Vagina (tissue), 2 donors: Measurements from ENCODE around the gene DLX1.

Experiments
- CTCF ChIP-seq, 3 experiments: fragments of 450-650 bp in 2 of 3; fragments of 200-600 bp in 1 of 3; sonication (generic) in 1 of 3; IDR thresholded peaks; one replicate each; pipeline ENCODE4 v1.5.1; 2017 to 2019; ENCODE audit warnings: antibody characterized with exemption in 3 of 3, mild to moderate bottlenecking in 2 of 3, moderate library complexity in 2 of 3
- POLR2A ChIP-seq, 2 donors: fragments of 450-650 bp; IDR thresholded peaks; one replicate each; pipeline ENCODE4 v1.6.1; 2017; ENCODE audit warnings: antibody characterized with exemption in 2 of 2, mild to moderate bottlenecking in 2 of 2, moderate library complexity in 2 of 2

DNA sequence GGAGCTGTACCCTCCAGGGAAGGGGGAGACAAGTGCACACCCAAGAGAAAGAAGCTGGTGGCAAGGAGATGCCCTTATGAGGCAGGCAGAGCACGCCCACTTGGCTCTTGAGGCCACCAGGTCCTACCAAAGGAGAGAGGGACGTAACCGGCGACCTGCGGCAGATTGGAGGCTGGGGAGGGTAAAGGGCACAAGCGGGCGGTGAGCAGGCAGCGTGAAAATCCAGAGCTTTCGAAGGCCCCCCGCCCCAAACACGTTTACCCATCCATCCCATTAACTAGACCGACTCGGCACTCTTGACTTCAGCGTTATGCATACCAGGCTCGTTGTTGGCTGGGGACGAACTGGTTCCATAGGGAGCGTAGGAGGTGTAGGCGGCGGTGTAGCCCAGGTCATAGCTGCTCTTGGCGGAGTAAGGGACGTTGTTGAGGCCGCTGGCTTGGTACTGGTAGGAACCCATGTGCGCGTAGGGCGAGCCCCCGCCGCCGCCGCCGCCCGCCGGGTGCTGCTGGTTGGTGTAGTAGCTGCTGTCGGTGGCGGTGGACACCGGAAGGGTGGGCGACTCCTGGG, 16.6 kb downstream of the DLX1 start:
- TF ChIP-seq CTCF (IDR thresholded peaks at IDR 0.05): no peak
- no peak for TF ChIP-seq POLR2A (IDR thresholded peaks at IDR 0.05)
